Subcutaneous adipose tissue (tissue), 4 donors: ENCODE measurements around the gene NTM. TPM values are rescaled to one million over a fixed set of nuclear protein-coding genes. Genes with fewer than 3 reads are reported as not detected.

Source experiments
- CTCF ChIP-seq: fragments of 450-650 bp; IDR thresholded peaks from one replicate; pipeline ENCODE4 v1.5.1; 2016; ENCODE audit warnings: low read depth, mild to moderate bottlenecking, control low read depth, antibody characterized with exemption, moderate library complexity
- total RNA-seq, 4 donors: library from RNA; depleted of rRNA; stranded (reverse); fragments of >200 nt; gene quantifications; one replicate each; pipeline ENCODE4 v1.1.0, GENCODE V29; 2016

The NTM gene
- total RNA-seq, 4 donors from 2014 or later, result 1.5 to 5.7 (median 1.7) TPM

GRCh38 chr11:131457163-131457562 lies 86.7 kb downstream of the NTM start:
- TF ChIP-seq CTCF, result no peak

- TF ChIP-seq CTCF, result no peak
Observed at GRCh38 chr11:131458421-131458820, 88.0 kb downstream of the NTM start.

GRCh38 chr11:131460931-131461330 lies 90.5 kb downstream of the NTM start:
- TF ChIP-seq CTCF, result no peak

GRCh38 chr11:131462622-131463021 lies 92.2 kb downstream of the NTM start:
- no peak for TF ChIP-seq CTCF

GRCh38 chr11:131463162-131463561 lies 92.7 kb downstream of the NTM start:
- TF ChIP-seq CTCF, result no peak

- no peak for TF ChIP-seq CTCF
Observed at GRCh38 chr11:131463649-131464425, 93.4 kb downstream of the NTM start.

GRCh38 chr11:131464461-131464860 lies 94.0 kb downstream of the NTM start:
- TF ChIP-seq CTCF, result no peak
